Measurements from ENCODE around the gene CMPK2. TPM values are rescaled to one million over a fixed set of nuclear protein-coding genes. Genes with fewer than 3 reads are reported as not detected.

Gene CMPK2
- total and polyA plus RNA-seq, 10 of the 15 experiments (the other 5 are each of a cell fraction or from before 2014, with no cell fraction given): 0.50 to 5.6 (median 3.2) TPM

DNA sequence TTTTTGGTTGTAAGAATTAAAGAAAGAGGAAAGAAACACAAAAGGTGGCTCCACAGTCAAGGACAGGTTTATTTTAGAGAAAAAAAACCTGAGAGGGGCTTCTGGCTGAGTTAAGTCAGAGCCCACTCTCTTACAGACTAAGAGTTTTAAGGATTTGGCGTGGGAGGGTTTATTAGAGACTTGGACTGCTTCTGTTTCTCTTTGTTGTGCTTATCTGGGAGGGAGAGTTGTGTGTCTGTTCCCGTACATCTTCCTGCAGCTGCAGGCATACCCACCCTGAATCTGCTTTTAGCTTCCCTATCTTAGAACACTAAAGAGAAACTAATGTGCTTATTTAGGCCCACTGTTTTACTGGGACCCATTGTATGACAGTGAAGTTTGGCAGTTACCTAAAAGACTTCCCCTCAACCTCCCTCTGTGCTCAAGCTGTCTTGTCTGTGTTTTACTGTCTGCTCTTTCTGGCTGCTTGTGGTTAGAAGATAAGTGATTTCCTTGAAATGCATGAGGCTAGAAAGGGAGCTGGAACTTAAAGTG is 14.6 kb upstream of the CMPK2 start:
- SMC1A ChIA-PET (ENCODE audit: uncharacterized antibody, unreplicated experiment): no interaction called here
- H2AFZ ChIP-seq (ENCODE audit: control insufficient read depth, low read depth, low read length): peak overlapping the region; percentile 44; the same call in 1 of the 2 replicates
- TF ChIP-seq HDGF (IDR thresholded peaks at IDR 0.05) (no peak), NFYB (IDR thresholded peaks at IDR 0.05; ENCODE audit: insufficient read depth, low read depth, low read length) (no peak), IRF3 (IDR thresholded peaks at IDR 0.05) (no peak), TCF12 (IDR thresholded peaks at IDR 0.05; ENCODE audit: low read depth, low read length) (no peak), CHD1 (IDR thresholded peaks at IDR 0.05; ENCODE audit: low read depth, low read length) (no peak), PML (IDR thresholded peaks at IDR 0.05; ENCODE audit: low read length) (no peak), MYC (IDR thresholded peaks at IDR 0.05; ENCODE audit: insufficient read depth, insufficient read length, insufficient replicate concordance, low read length, severe bottlenecking) (no peak), BRCA1 (IDR thresholded peaks at IDR 0.05; ENCODE audit: low read depth, low read length) (no peak), EP300 (IDR thresholded peaks at IDR 0.05; ENCODE audit: borderline replicate concordance in 1 of 2, control insufficient read depth in 1 of 2, low read depth in 2 of 2, low read length in 2 of 2) (no peak), YY1 (IDR thresholded peaks at IDR 0.05; ENCODE audit: low read depth, low read length) (no peak), POU2F2 (IDR thresholded peaks at IDR 0.05; ENCODE audit: borderline replicate concordance, low read depth, low read length) (no peak), ZNF622 (IDR thresholded peaks at IDR 0.05) (no peak), ZBTB33 (IDR thresholded peaks at IDR 0.05) (no peak)
- TF ChIP-seq, protein P1, sequence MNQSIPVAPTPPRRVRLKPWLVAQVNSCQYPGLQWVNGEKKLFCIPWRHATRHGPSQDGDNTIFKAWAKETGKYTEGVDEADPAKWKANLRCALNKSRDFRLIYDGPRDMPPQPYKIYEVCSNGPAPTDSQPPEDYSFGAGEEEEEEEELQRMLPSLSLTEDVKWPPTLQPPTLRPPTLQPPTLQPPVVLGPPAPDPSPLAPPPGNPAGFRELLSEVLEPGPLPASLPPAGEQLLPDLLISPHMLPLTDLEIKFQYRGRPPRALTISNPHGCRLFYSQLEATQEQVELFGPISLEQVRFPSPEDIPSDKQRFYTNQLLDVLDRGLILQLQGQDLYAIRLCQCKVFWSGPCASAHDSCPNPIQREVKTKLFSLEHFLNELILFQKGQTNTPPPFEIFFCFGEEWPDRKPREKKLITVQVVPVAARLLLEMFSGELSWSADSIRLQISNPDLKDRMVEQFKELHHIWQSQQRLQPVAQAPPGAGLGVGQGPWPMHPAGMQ (IDR thresholded peaks at IDR 0.05; ENCODE audit: borderline replicate concordance): no peak
- TF ChIP-seq, protein P2, sequence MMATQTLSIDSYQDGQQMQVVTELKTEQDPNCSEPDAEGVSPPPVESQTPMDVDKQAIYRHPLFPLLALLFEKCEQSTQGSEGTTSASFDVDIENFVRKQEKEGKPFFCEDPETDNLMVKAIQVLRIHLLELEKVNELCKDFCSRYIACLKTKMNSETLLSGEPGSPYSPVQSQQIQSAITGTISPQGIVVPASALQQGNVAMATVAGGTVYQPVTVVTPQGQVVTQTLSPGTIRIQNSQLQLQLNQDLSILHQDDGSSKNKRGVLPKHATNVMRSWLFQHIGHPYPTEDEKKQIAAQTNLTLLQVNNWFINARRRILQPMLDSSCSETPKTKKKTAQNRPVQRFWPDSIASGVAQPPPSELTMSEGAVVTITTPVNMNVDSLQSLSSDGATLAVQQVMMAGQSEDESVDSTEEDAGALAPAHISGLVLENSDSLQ (IDR thresholded peaks at IDR 0.05): no peak
- no peak for ATAC-seq
- H3K79me2 ChIP-seq (ENCODE audit: control insufficient read depth, insufficient read depth, low read length): no peaks in the 10 kb centered on the region; the same call in 1 of the 2 replicates
- RAD21 ChIA-PET (ENCODE audit: unreplicated experiment): no interaction called here
- 15% methylated on average over 2 of the region's 2 CpGs for WGBS (ENCODE audit: insufficient coverage, insufficient replicate concordance, low lambda C conversion rate, missing lambda C conversion rate)
- no peak overlapping the region for H3K4me3 ChIP-seq
- peaks cover 0 to 2% of the 10 kb centered on the region in 2 experiments; a peak in 1 of 4 replicates for H3K27me3 ChIP-seq (replicated peaks in 1 of 2; ENCODE audit: control insufficient read depth in 2 of 2, insufficient read depth in 2 of 2, low read length in 1 of 2)
- no TSS peak for BruUV-seq (replicated peaks)
- no peak overlapping the region for H3K27ac ChIP-seq (ENCODE audit: control insufficient read depth, insufficient read depth)
- H3K4me2 ChIP-seq (ENCODE audit: control insufficient read depth, insufficient read depth): no peak overlapping the region
- H3K9me3 ChIP-seq (replicated peaks; ENCODE audit: control insufficient read depth, insufficient read depth, low read length): no peaks in the 10 kb centered on the region
- FAIRE-seq: no peak
- intact Hi-C loops (cut with micrococcal nuclease; ENCODE audit: unreplicated experiment): no loop called here
- H3K9ac ChIP-seq (ENCODE audit: control insufficient read depth, insufficient read depth, low read length): no peak overlapping the region
- POLR2A ChIA-PET: no interaction called here
- in situ Hi-C loops (cut with MboI): no loop called here
- no peaks in the 10 kb centered on the region for H3K36me3 ChIP-seq (ENCODE audit: control insufficient read depth in 2 of 2, insufficient read depth in 2 of 2, low read length in 1 of 2)
- peaks cover 13% of the 10 kb centered on the region for H3K4me1 ChIP-seq (ENCODE audit: control insufficient read depth, insufficient read depth, low read length)
- no peak for DNase-seq (ENCODE audit: low read depth, low spot score)
- CTCF ChIA-PET: interaction anchor here (1.3 to 1.6 kb wide), 2 partner anchors 16 to 36 kb away, joined by 4 to 6 read pairs; no protein-coding TSS in a partner anchor
- no peaks in the 10 kb centered on the region for H4K20me1 ChIP-seq (ENCODE audit: control insufficient read depth, insufficient read depth)

Data from GM12878 (cell line).